H1 (cell line): ENCODE measurements around the gene ULK1. TPM values are rescaled to one million over a fixed set of nuclear protein-coding genes. Genes with fewer than 3 reads are reported as not detected.

Experiments
- CTCF ChIA-PET: fragments of 300-600 bp; sonication (Branson Sonifier 250); formaldehyde crosslinking; loops from one replicate; lab custom pipeline; 2021; ENCODE audit not compliant: partially characterized antibody; lab: Charles Lee
- POLR2A ChIA-PET: fragments of 300-600 bp; sonication (Branson Sonifier 250); formaldehyde crosslinking; loops from one replicate; lab custom pipeline; 2021; ENCODE audit warnings: inconsistent platforms; ENCODE audit not compliant: partially characterized antibody; lab: Charles Lee
- DNase-seq, 2 experiments: peaks; one replicate each; pipeline versions ENCODE4 v3.0.0 to v3.0.0-alpha.2; 2010 to 2022; ENCODE audit warnings: low spot score in 2 of 2, low read depth in 1 of 2, mixed read lengths in 1 of 2
- FAIRE-seq: peaks from 2 replicates; lab custom pipeline; 2011; peaks lifted over from hg19 to GRCh38; lab: Jason Lieb, UNC
- H2AFZ ChIP-seq: 2 replicates; pipeline ENCODE4 v1.8.1; 2012; ENCODE audit warnings: low read length, inconsistent platforms
- H2AK5ac ChIP-seq: 2 replicates; pipeline ENCODE4 v1.6.1; 2013; ENCODE audit warnings: low read depth, low read length
- H2BK120ac ChIP-seq: replicated peaks from 2 replicates; pipeline ENCODE3; 2013; ENCODE audit warnings: low read depth, low read length, inconsistent platforms
- H2BK12ac ChIP-seq: 2 replicates; pipeline ENCODE4 v1.6.1; 2013; ENCODE audit warnings: low read depth, low read length
- H2BK15ac ChIP-seq: 2 replicates; pipeline ENCODE4 v1.6.1; 2013; ENCODE audit warnings: low read length
- H2BK20ac ChIP-seq: 2 replicates; pipeline ENCODE4 v1.6.1; 2013; ENCODE audit warnings: low read length
- H2BK5ac ChIP-seq: 2 replicates; pipeline ENCODE4 v1.6.1; 2013; ENCODE audit warnings: low read depth, low read length
- H3K14ac ChIP-seq: 2 replicates; pipeline ENCODE4 v1.6.1; 2013; ENCODE audit warnings: inconsistent platforms; ENCODE audit not compliant: insufficient read length
- H3K18ac ChIP-seq: 2 replicates; pipeline ENCODE4 v1.6.1; 2013; ENCODE audit warnings: low read length; ENCODE audit errors: extremely low read depth
- H3K23ac ChIP-seq: 2 replicates; pipeline ENCODE4 v1.6.1; 2013; ENCODE audit warnings: inconsistent platforms; ENCODE audit not compliant: insufficient read length
- H3K23me2 ChIP-seq: 2 replicates; pipeline ENCODE4 v1.6.1; 2013; ENCODE audit warnings: low read depth, low read length
- H3K27ac ChIP-seq: 2 replicates; pipeline ENCODE4 v1.6.1; 2011; ENCODE audit warnings: low read depth, low read length, inconsistent platforms
- H3K27me3 ChIP-seq, 4 experiments: replicated peaks in 1 of 4; 1 replicate in 1 of 4; 2 replicates in 3 of 4; pipeline versions ENCODE4 v1.6.1 to v1.8.1; 2011 to 2013; ENCODE audit warnings: low read length in 3 of 4, mild to moderate bottlenecking in 3 of 4, inconsistent platforms in 2 of 4, mixed read lengths in 2 of 4, moderate library complexity in 1 of 4; ENCODE audit not compliant: control insufficient read depth in 3 of 4, insufficient read depth in 3 of 4; ENCODE audit errors: extremely low read depth in 1 of 4
- H3K36me3 ChIP-seq, 4 experiments: 2 replicates each; pipeline versions ENCODE4 v1.6.1 to v1.8.1; 2011 to 2013; ENCODE audit warnings: mild to moderate bottlenecking in 4 of 4, low read length in 3 of 4, moderate library complexity in 2 of 4, control low read depth in 1 of 4, inconsistent platforms in 1 of 4; ENCODE audit not compliant: insufficient read depth in 4 of 4, control insufficient read depth in 2 of 4
- H3K4ac ChIP-seq: replicated peaks from 2 replicates; pipeline ENCODE3; 2013; ENCODE audit warnings: low read length, low read depth, mixed read lengths, inconsistent platforms; ENCODE audit not compliant: insufficient read length
- H3K4me1 ChIP-seq, 4 experiments: replicated peaks in 1 of 4; 1 replicate in 1 of 4; 2 replicates in 3 of 4; pipeline versions ENCODE4 v1.6.1 to v1.8.1; 2011 to 2013; ENCODE audit warnings: low read length in 3 of 4, inconsistent platforms in 2 of 4, mixed read lengths in 1 of 4; ENCODE audit not compliant: insufficient read depth in 4 of 4, control insufficient read depth in 3 of 4
- H3K4me2 ChIP-seq, 2 experiments: 2 replicates each; pipeline versions ENCODE4 v1.6.1 to v1.8.1; 2011 to 2013; ENCODE audit warnings: low read depth in 2 of 2, low read length in 2 of 2, control low read depth in 1 of 2, inconsistent platforms in 1 of 2, mild to moderate bottlenecking in 1 of 2; ENCODE audit not compliant: insufficient read depth in 1 of 2
- H3K4me3 ChIP-seq, 4 experiments: fragments of 200-600, 300-600 bp in 1 of 4; sonication (generic), shearing (Covaris generic), sonication (Bioruptor Twin) in 1 of 4; 2 replicates each; pipeline versions ENCODE4 v1.5.1 to v1.8.1; 2011 to 2016; ENCODE audit warnings: low read length in 4 of 4, low read depth in 3 of 4, control low read depth in 2 of 4, inconsistent platforms in 2 of 4, mild to moderate bottlenecking in 2 of 4, mixed read lengths in 1 of 4, moderate library complexity in 1 of 4; ENCODE audit not compliant: insufficient read depth in 2 of 4; ENCODE audit errors: extremely low read depth in 1 of 4
- H3K56ac ChIP-seq: replicated peaks from 2 replicates; pipeline ENCODE3; 2013; ENCODE audit warnings: low read depth, mild to moderate bottlenecking, mixed read lengths, low read length, inconsistent platforms; ENCODE audit not compliant: insufficient read length
- H3K79me1 ChIP-seq: 2 replicates; pipeline ENCODE4 v1.6.1; 2013; ENCODE audit warnings: low read depth, low read length, control low read depth
- H3K79me2 ChIP-seq, 2 experiments: 2 replicates each; pipeline versions ENCODE4 v1.6.1 to v1.8.1; 2012 to 2013; ENCODE audit warnings: low read length in 2 of 2, mild to moderate bottlenecking in 2 of 2, inconsistent platforms in 1 of 2; ENCODE audit not compliant: insufficient read depth in 2 of 2, control insufficient read depth in 1 of 2
- H3K9ac ChIP-seq, 4 experiments: replicated peaks in 1 of 4; 1 replicate in 1 of 4; 2 replicates in 3 of 4; pipeline versions ENCODE4 v1.6.1 to v1.8.1; 2011 to 2013; ENCODE audit warnings: low read depth in 3 of 4, low read length in 3 of 4, control low read depth in 2 of 4, mild to moderate bottlenecking in 2 of 4, moderate library complexity in 2 of 4, inconsistent platforms in 1 of 4; ENCODE audit errors: extremely low read depth in 1 of 4
- H3K9me3 ChIP-seq, 2 experiments: 2 replicates each; pipeline versions ENCODE4 v1.6.1 to v1.8.1; 2012 to 2013; ENCODE audit warnings: mild to moderate bottlenecking in 2 of 2, moderate library complexity in 2 of 2, control low read depth in 1 of 2, inconsistent platforms in 1 of 2, low read depth in 1 of 2, low read length in 1 of 2, mixed read lengths in 1 of 2; ENCODE audit not compliant: insufficient read depth in 2 of 2
- H4K20me1 ChIP-seq, 2 experiments: replicated peaks in 1 of 2; 2 replicates each; pipeline versions ENCODE3 to v1.8.1; 2011 to 2013; ENCODE audit warnings: inconsistent platforms in 2 of 2, low read length in 2 of 2, mild to moderate bottlenecking in 1 of 2; ENCODE audit not compliant: insufficient read depth in 2 of 2, control insufficient read depth in 1 of 2
- H4K5ac ChIP-seq: 2 replicates; pipeline ENCODE4 v1.6.1; 2013; ENCODE audit warnings: low read length, low read depth, mixed read lengths, inconsistent platforms; ENCODE audit not compliant: insufficient read length
- H4K8ac ChIP-seq: 2 replicates; pipeline ENCODE4 v1.8.0; 2013; ENCODE audit warnings: mild to moderate bottlenecking, moderate library complexity, low read length, inconsistent platforms; ENCODE audit not compliant: insufficient read depth; ENCODE audit errors: extremely low read depth
- H4K91ac ChIP-seq: replicated peaks from 2 replicates; pipeline ENCODE3; 2013; ENCODE audit warnings: low read length, mixed read lengths, inconsistent platforms; ENCODE audit not compliant: insufficient read length
- E2F6 ChIP-seq: IDR thresholded peaks from 2 replicates; pipeline ENCODE4 v1.6.1; 2012; ENCODE audit warnings: inconsistent platforms
- EGR1 ChIP-seq: IDR thresholded peaks from 2 replicates; pipeline ENCODE4 v1.6.1; 2011; ENCODE audit warnings: low read depth, low read length, borderline replicate concordance
- KDM1A ChIP-seq: fragments of 200-600, 300-600 bp; sonication (generic); IDR thresholded peaks from 2 replicates; pipeline ENCODE4 v1.7.1; 2016; ENCODE audit warnings: mild to moderate bottlenecking, low read length, borderline replicate concordance
- KDM5A ChIP-seq: fragments of 200-600 bp; IDR thresholded peaks from 2 replicates; pipeline ENCODE4 v1.7.1; 2012; ENCODE audit warnings: mild to moderate bottlenecking, low read length, inconsistent platforms, mixed read lengths
- SAP30 ChIP-seq: fragments of 300-600 bp; sonication (generic); IDR thresholded peaks from 2 replicates; pipeline ENCODE4 v1.7.1; 2012; ENCODE audit warnings: low read length, moderate library complexity, mild to moderate bottlenecking, inconsistent platforms; ENCODE audit not compliant: insufficient read depth, insufficient replicate concordance
- TBP ChIP-seq: IDR thresholded peaks from 2 replicates; pipeline ENCODE4 v1.6.1; 2011; ENCODE audit warnings: low read depth, low read length, improper control_type of control experiment
- TCF12 ChIP-seq: IDR thresholded peaks from 2 replicates; pipeline ENCODE4 v1.6.1; 2011; ENCODE audit warnings: low read depth, mild to moderate bottlenecking, low read length
- YY1 ChIP-seq: IDR thresholded peaks from 2 replicates; pipeline ENCODE4 v1.6.1; 2011; ENCODE audit warnings: low read depth, mild to moderate bottlenecking, low read length
- WGBS, 2 experiments: shearing (Covaris generic) in 1 of 2; methylation state at CpG; one replicate each; pipeline versions ENCODE4 v1.1.6 to v1.1.7; 2013 to 2015; ENCODE audit warnings: low lambda C conversion rate in 2 of 2, mixed read lengths in 2 of 2, inconsistent platforms in 1 of 2, low coverage in 1 of 2, missing lambda C conversion rate in 1 of 2; ENCODE audit not compliant: insufficient replicate concordance in 2 of 2, insufficient coverage in 1 of 2, insufficient read length in 1 of 2; ENCODE audit errors: extremely low coverage in 1 of 2, missing lambda C conversion rate in 1 of 2; 5-methylcytosine and 5-hydroxymethylcytosine counted together
- polyA plus RNA-seq, 7 experiments: library from polyadenylated mRNA; depleted of rRNA in 3 of 7; stranded (reverse) in 5 of 7; unstranded in 2 of 7; fragments of >200 nt in 5 of 7; fragments of 200-250 nt in 2 of 7; gene quantifications; 1 replicate in 5 of 7; 2 replicates in 1 of 7; 4 replicates in 1 of 7; pipeline versions ENCODE4 v1.2.1 to v1.2.3, GENCODE V29; 2011 to 2013; ENCODE audit warnings: missing spikeins in 2 of 7, mixed read lengths in 2 of 7
- total RNA-seq: library from RNA; stranded (reverse); fragmentation: NEBNext Ultra II Directional; extraction: Animal tissue kit (Norgen Biotek cat#: 25700); gene quantifications from 2 replicates; pipeline ENCODE4 v1.2.1, GENCODE V29; 2021

ULK1 gene
- total and polyA plus RNA-seq, 2 of the 8 experiments (the other 6 are each of a cell fraction or from before 2014, with no cell fraction given), result 13.0 to 44.1 TPM

- Histone ChIP-seq H3K9ac (no peak overlapping the region), H2BK5ac (no peak overlapping the region), H3K9me3 (no peaks in the 10 kb centered on the region), H3K18ac (no peak overlapping the region), H2BK12ac (no peak overlapping the region), H3K79me2 (no peaks in the 10 kb centered on the region), H3K14ac (no peak overlapping the region), H3K23ac (no peak overlapping the region), H3K4me3 (no peak overlapping the region), H3K4me1 (no peaks in the 10 kb centered on the region), H3K79me1 (no peaks in the 10 kb centered on the region), H3K4me2 (no peak overlapping the region), H4K8ac (no peak overlapping the region; the same call in 1 of the 2 replicates), H2BK20ac (no peak overlapping the region), H2BK120ac (no peak overlapping the region), H2BK15ac (no peak overlapping the region), H2AFZ (no peak overlapping the region), H3K56ac (no peak overlapping the region), H4K20me1 (peaks cover 0 to 12% of the 10 kb centered on the region in 2 experiments), H4K91ac (no peak overlapping the region), H3K27ac (no peak overlapping the region), H3K27me3 (no peaks in the 10 kb centered on the region), H3K36me3 (peaks cover 8 to 66% (median 38%) of the 10 kb centered on the region in 4 experiments), H3K4ac (no peak overlapping the region), H2AK5ac (no peak overlapping the region), H4K5ac (no peak overlapping the region), H3K23me2 (peaks cover 4% of the 10 kb centered on the region; the same call in 1 of the 2 replicates)
- FAIRE-seq (no peak), DNase-seq (no peak)
- WGBS, 2 experiments, result 91% methylated on average over 15 of the region's 20 CpGs; no CpG with 5 or more reads in 1 of the 2 experiments
- POLR2A ChIA-PET, result interaction anchor here (1.0 to 2.3 kb wide), 6 partner anchors 11 to 61 kb away, joined by 3 to 8 read pairs (median 3); partner anchors contain the start of gene PUS1
- CTCF ChIA-PET, result interaction anchor here (0.7 to 1.3 kb wide), 3 partner anchors 10 to 101 kb away, joined by 3 read pairs; no protein-coding TSS in a partner anchor
- TF ChIP-seq TCF12 (no peak), TBP (no peak), E2F6 (no peak), KDM1A (no peak), EGR1 (no peak), YY1 (no peak), SAP30 (no peak), KDM5A (no peak)
Observed at GRCh38 chr12:131915000-131915689, 20.7 kb downstream of the ULK1 start.
